ENCODE results near the gene OSBPL3.

DNA sequence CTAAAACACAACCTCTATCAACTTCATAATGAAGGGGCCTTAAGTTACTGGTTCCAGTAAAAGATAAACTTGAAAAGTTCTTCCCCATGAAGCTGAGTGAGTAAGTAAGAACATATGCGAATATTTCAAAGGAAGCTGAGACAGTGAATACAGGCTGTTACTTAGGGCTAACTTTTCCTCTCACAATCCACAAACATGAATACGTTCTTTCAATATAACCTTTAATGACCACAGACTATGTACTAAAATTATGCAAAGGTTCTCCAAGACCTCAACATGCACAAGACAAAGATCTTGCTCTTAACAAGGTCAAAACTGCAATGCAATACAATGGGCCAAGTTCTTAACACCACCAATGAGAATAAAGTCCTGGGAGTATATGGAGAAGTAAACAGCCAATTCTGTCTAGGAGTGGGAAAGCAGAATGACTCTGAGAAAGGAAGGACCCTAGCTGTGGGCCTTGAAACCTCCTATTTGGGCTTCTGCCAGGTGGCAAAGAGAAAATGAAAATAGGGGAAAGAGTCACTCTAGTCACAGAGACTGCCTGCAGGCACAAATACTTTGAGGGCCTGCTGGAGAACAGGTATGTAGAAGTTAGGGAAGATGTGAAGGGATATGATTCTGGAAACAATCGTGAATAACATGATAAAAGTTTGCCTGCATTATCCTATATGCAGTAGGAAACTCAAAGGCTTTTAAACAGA, 43.7 kb downstream of the OSBPL3 start:
- TF ChIP-seq JUN (IDR thresholded peaks at IDR 0.05; ENCODE audit: borderline replicate concordance, insufficient read depth, insufficient read length, low read depth) (no peak), CTCF (IDR thresholded peaks at IDR 0.05; ENCODE audit: extremely low read depth in 1 of 2, insufficient read depth in 1 of 2, low read depth in 1 of 2, low read length in 2 of 2) (no peak), EZH2 (IDR thresholded peaks at IDR 0.05; ENCODE audit: borderline replicate concordance, low read depth, low read length, severe bottlenecking) (no peak), FOS (IDR thresholded peaks at IDR 0.05; ENCODE audit: borderline replicate concordance, insufficient read depth, low read length) (no peak), POLR2A (IDR thresholded peaks at IDR 0.05; ENCODE audit: low read depth, low read length) (no peak)

Measured in endothelial cell of umbilical vein (primary cell).